IgD-negative memory B cell (primary cell): ENCODE results near the gene CEACAM20. TPM values are rescaled to one million over a fixed set of nuclear protein-coding genes. Genes with fewer than 3 reads are reported as not detected.
"Not testable (repeated sequence)": the region's sequence is repeated elsewhere in the genome, so short reads cannot be mapped to it uniquely, and the experiment has no call there.

Source experiments
- H3K27ac Mint-ChIP-seq, 3 donors: one replicate each; pipeline ENCODE4 v1.8.0; 2020 to 2022; ENCODE audit warnings: mild to moderate bottlenecking in 3 of 3, mixed read lengths in 3 of 3, moderate library complexity in 1 of 3
- H3K27me3 Mint-ChIP-seq: one replicate; pipeline ENCODE4 v1.8.0; 2021; ENCODE audit warnings: mixed read lengths
- H3K36me3 Mint-ChIP-seq: one replicate; pipeline ENCODE4 v1.8.0; 2020; ENCODE audit warnings: mild to moderate bottlenecking, mixed read lengths
- H3K4me1 Mint-ChIP-seq, 3 donors: one replicate each; pipeline ENCODE4 v1.8.0; 2020 to 2022; ENCODE audit warnings: mixed read lengths in 3 of 3, mild to moderate bottlenecking in 1 of 3
- H3K4me3 Mint-ChIP-seq, 4 donors: one replicate each; pipeline ENCODE4 v1.8.0; 2020 to 2022; ENCODE audit warnings: mild to moderate bottlenecking in 4 of 4, mixed read lengths in 4 of 4, moderate library complexity in 3 of 4
- H3K9me3 Mint-ChIP-seq, 3 donors: one replicate each; pipeline ENCODE4 v1.8.0; 2020 to 2021; ENCODE audit warnings: mixed read lengths in 3 of 3, mild to moderate bottlenecking in 1 of 3
- polyA plus RNA-seq: library from polyadenylated mRNA; unstranded; fragments of 300-500 nt; fragmentation: Illumina TruSeq; gene quantifications from one replicate; pipeline ENCODE4 v1.2.3, GENCODE V29; 2021

Gene CEACAM20
- polyA plus RNA-seq, 1 donor from 2014 or later, result not detected

GRCh38 chr19:44557933-44558332 lies 28.5 kb upstream of the CEACAM20 start:
- no peak overlapping the region for H3K4me3 Mint-ChIP-seq
- peaks cover 11% of the 10 kb centered on the region for H3K27me3 Mint-ChIP-seq
- H3K9me3 Mint-ChIP-seq, result peaks cover 3 to 15% (median 9%) of the 10 kb centered on the region in 3 donors
- peaks cover 2% of the 10 kb centered on the region for H3K36me3 Mint-ChIP-seq
- peaks cover 0 to 5% (median 0%) of the 10 kb centered on the region in 3 donors for H3K4me1 Mint-ChIP-seq
- H3K27ac Mint-ChIP-seq, result no peak overlapping the region

- H3K4me1 Mint-ChIP-seq, result peaks cover 0 to 4% (median 0%) of the 10 kb centered on the region in 3 donors
- H3K4me3 Mint-ChIP-seq, result no peak overlapping the region
- no peak overlapping the region for H3K27ac Mint-ChIP-seq
- H3K27me3 Mint-ChIP-seq, result peaks cover 15% of the 10 kb centered on the region
- peaks cover 2% of the 10 kb centered on the region for H3K36me3 Mint-ChIP-seq
- H3K9me3 Mint-ChIP-seq, result peaks cover 3 to 17% (median 5%) of the 10 kb centered on the region in 3 donors
Measured at GRCh38 chr19:44554641-44555246, 25.3 kb upstream of the CEACAM20 start.

GRCh38 chr19:44553478-44554171 lies 24.1 kb upstream of the CEACAM20 start:
- H3K4me1 Mint-ChIP-seq, result peaks cover 0 to 4% (median 0%) of the 10 kb centered on the region in 3 donors
- H3K36me3 Mint-ChIP-seq, result peaks cover 2% of the 10 kb centered on the region
- peaks cover 15% of the 10 kb centered on the region for H3K27me3 Mint-ChIP-seq
- H3K27ac Mint-ChIP-seq, result no peak overlapping the region
- no peak overlapping the region for H3K4me3 Mint-ChIP-seq
- peaks cover 5 to 17% (median 6%) of the 10 kb centered on the region in 3 donors for H3K9me3 Mint-ChIP-seq

- H3K9me3 Mint-ChIP-seq, result peaks cover 5 to 17% (median 9%) of the 10 kb centered on the region in 3 donors
- peaks cover 15% of the 10 kb centered on the region for H3K27me3 Mint-ChIP-seq
- H3K4me3 Mint-ChIP-seq, result peak overlapping the region in 1 of 4 donors; percentile 3
- peaks cover 0 to 4% (median 0%) of the 10 kb centered on the region in 3 donors for H3K4me1 Mint-ChIP-seq
- H3K27ac Mint-ChIP-seq, result no peak overlapping the region
- H3K36me3 Mint-ChIP-seq, result peaks cover 2% of the 10 kb centered on the region
Measured at GRCh38 chr19:44552324-44552723, 22.8 kb upstream of the CEACAM20 start.

- H3K36me3 Mint-ChIP-seq, result peaks cover 2% of the 10 kb centered on the region
- no peak overlapping the region for H3K4me3 Mint-ChIP-seq
- H3K27ac Mint-ChIP-seq, result no peak overlapping the region
- peaks cover 5 to 17% (median 9%) of the 10 kb centered on the region in 3 donors for H3K9me3 Mint-ChIP-seq
- H3K27me3 Mint-ChIP-seq, result peaks cover 15% of the 10 kb centered on the region
- H3K4me1 Mint-ChIP-seq, result peaks cover 0 to 4% (median 0%) of the 10 kb centered on the region in 3 donors
Measured at GRCh38 chr19:44551850-44552249, 22.4 kb upstream of the CEACAM20 start.

GRCh38 chr19:44550976-44551375 lies 21.5 kb upstream of the CEACAM20 start:
- H3K9me3 Mint-ChIP-seq, result peaks cover 5 to 14% (median 9%) of the 10 kb centered on the region in 3 donors

GRCh38 chr19:44549507-44549906 lies 20.0 kb upstream of the CEACAM20 start:
- peaks cover 0 to 2% (median 0%) of the 10 kb centered on the region in 3 donors for H3K4me1 Mint-ChIP-seq

More at GRCh38 chr19:44550976-44551375, 21.5 kb upstream of the CEACAM20 start:
- not testable (repeated sequence) for H3K4me1 Mint-ChIP-seq, H3K27ac Mint-ChIP-seq, H3K36me3 Mint-ChIP-seq, H3K4me3 Mint-ChIP-seq
- peaks cover 15% of the 10 kb centered on the region for H3K27me3 Mint-ChIP-seq

GRCh38 chr19:44548736-44549135 lies 19.3 kb upstream of the CEACAM20 start:
- Mint-ChIP-seq H3K27ac (no peak overlapping the region), H3K9me3 (peaks cover 9 to 11% (median 10%) of the 10 kb centered on the region in 3 donors), H3K4me3 (no peak overlapping the region), H3K4me1 (no peaks in the 10 kb centered on the region), H3K36me3 (no peaks in the 10 kb centered on the region), H3K27me3 (peaks cover 9% of the 10 kb centered on the region)

More at GRCh38 chr19:44549507-44549906, 20.0 kb upstream of the CEACAM20 start:
- Mint-ChIP-seq H3K9me3 (peaks cover 5 to 10% (median 7%) of the 10 kb centered on the region in 3 donors), H3K27me3 (peaks cover 11% of the 10 kb centered on the region), H3K27ac (no peak overlapping the region), H3K36me3 (no peaks in the 10 kb centered on the region), H3K4me3 (no peak overlapping the region)

- H3K9me3 Mint-ChIP-seq, result peaks cover 8 to 13% (median 10%) of the 10 kb centered on the region in 3 donors
- H3K36me3 Mint-ChIP-seq, result no peaks in the 10 kb centered on the region
- peaks cover 3% of the 10 kb centered on the region for H3K27me3 Mint-ChIP-seq
- no peaks in the 10 kb centered on the region for H3K4me1 Mint-ChIP-seq
- no peak overlapping the region for H3K4me3 Mint-ChIP-seq
- no peak overlapping the region for H3K27ac Mint-ChIP-seq
Measured at GRCh38 chr19:44544031-44544430, 14.6 kb upstream of the CEACAM20 start.

- Mint-ChIP-seq H3K36me3 (no peaks in the 10 kb centered on the region), H3K27me3 (peaks cover 3% of the 10 kb centered on the region), H3K27ac (no peak overlapping the region), H3K4me1 (no peaks in the 10 kb centered on the region), H3K4me3 (no peak overlapping the region), H3K9me3 (peaks cover 8 to 18% (median 8%) of the 10 kb centered on the region in 3 donors)
Measured at GRCh38 chr19:44542671-44543070, 13.2 kb upstream of the CEACAM20 start.

- peaks cover 8 to 18% (median 15%) of the 10 kb centered on the region in 3 donors for H3K9me3 Mint-ChIP-seq
- H3K27me3 Mint-ChIP-seq, result peaks cover 3% of the 10 kb centered on the region
- H3K27ac Mint-ChIP-seq, result peak overlapping the region in 1 of 3 donors; percentile 16
- H3K36me3 Mint-ChIP-seq, result no peaks in the 10 kb centered on the region
- H3K4me3 Mint-ChIP-seq, result no peak overlapping the region
- no peaks in the 10 kb centered on the region for H3K4me1 Mint-ChIP-seq
Measured at GRCh38 chr19:44540736-44541135, 11.3 kb upstream of the CEACAM20 start.

GRCh38 chr19:44539991-44540390 lies 10.5 kb upstream of the CEACAM20 start:
- H3K4me3 Mint-ChIP-seq, result no peak overlapping the region
- no peak overlapping the region for H3K27ac Mint-ChIP-seq
- peaks cover 8 to 20% (median 15%) of the 10 kb centered on the region in 3 donors for H3K9me3 Mint-ChIP-seq
- H3K4me1 Mint-ChIP-seq, result no peaks in the 10 kb centered on the region
- H3K27me3 Mint-ChIP-seq, result peaks cover 3% of the 10 kb centered on the region
- no peaks in the 10 kb centered on the region for H3K36me3 Mint-ChIP-seq

GRCh38 chr19:44539236-44539826 lies 9.9 kb upstream of the CEACAM20 start:
- H3K27ac Mint-ChIP-seq, result no peak overlapping the region
- no peak overlapping the region for H3K4me3 Mint-ChIP-seq
- H3K27me3 Mint-ChIP-seq, result peaks cover 3% of the 10 kb centered on the region
- peaks cover 8 to 20% (median 14%) of the 10 kb centered on the region in 3 donors for H3K9me3 Mint-ChIP-seq
- H3K36me3 Mint-ChIP-seq, result no peaks in the 10 kb centered on the region
- H3K4me1 Mint-ChIP-seq, result no peaks in the 10 kb centered on the region

GRCh38 chr19:44535361-44535760 lies 5.9 kb upstream of the CEACAM20 start:
- not testable (repeated sequence) for H3K4me1 Mint-ChIP-seq, H3K4me3 Mint-ChIP-seq, H3K27me3 Mint-ChIP-seq, H3K27ac Mint-ChIP-seq, H3K36me3 Mint-ChIP-seq
- peaks cover 3 to 17% (median 11%) of the 10 kb centered on the region in 3 donors for H3K9me3 Mint-ChIP-seq

GRCh38 chr19:44532819-44533218 lies 3.3 kb upstream of the CEACAM20 start:
- H3K4me3 Mint-ChIP-seq, result no peak overlapping the region
- no peaks in the 10 kb centered on the region for H3K36me3 Mint-ChIP-seq
- H3K9me3 Mint-ChIP-seq, result peaks cover 3 to 18% (median 11%) of the 10 kb centered on the region in 3 donors
- no peak overlapping the region for H3K27ac Mint-ChIP-seq
- H3K27me3 Mint-ChIP-seq, result peaks cover 6% of the 10 kb centered on the region
- no peaks in the 10 kb centered on the region for H3K4me1 Mint-ChIP-seq
